ENCODE data around the gene SDK2.

Gene SDK2

GRCh38 chr17:73351764-73352163, 292.5 kb downstream of the SDK2 start:
- H3K27ac ChIP-seq (replicated peaks) = no peak overlapping the region
- DNase-seq (ENCODE audit: low read depth in 1 of 2, low spot score in 1 of 2) = no peak
- no peak for TF ChIP-seq GABPA (IDR thresholded peaks at IDR 0.05; ENCODE audit: low read depth)
- no peak for TF ChIP-seq REST (IDR thresholded peaks at IDR 0.05; ENCODE audit: insufficient replicate concordance, low read depth)
- no peak for TF ChIP-seq SPI1 (IDR thresholded peaks at IDR 0.05; ENCODE audit: borderline replicate concordance, low read depth)
- TF ChIP-seq, protein P1, sequence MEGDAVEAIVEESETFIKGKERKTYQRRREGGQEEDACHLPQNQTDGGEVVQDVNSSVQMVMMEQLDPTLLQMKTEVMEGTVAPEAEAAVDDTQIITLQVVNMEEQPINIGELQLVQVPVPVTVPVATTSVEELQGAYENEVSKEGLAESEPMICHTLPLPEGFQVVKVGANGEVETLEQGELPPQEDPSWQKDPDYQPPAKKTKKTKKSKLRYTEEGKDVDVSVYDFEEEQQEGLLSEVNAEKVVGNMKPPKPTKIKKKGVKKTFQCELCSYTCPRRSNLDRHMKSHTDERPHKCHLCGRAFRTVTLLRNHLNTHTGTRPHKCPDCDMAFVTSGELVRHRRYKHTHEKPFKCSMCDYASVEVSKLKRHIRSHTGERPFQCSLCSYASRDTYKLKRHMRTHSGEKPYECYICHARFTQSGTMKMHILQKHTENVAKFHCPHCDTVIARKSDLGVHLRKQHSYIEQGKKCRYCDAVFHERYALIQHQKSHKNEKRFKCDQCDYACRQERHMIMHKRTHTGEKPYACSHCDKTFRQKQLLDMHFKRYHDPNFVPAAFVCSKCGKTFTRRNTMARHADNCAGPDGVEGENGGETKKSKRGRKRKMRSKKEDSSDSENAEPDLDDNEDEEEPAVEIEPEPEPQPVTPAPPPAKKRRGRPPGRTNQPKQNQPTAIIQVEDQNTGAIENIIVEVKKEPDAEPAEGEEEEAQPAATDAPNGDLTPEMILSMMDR (IDR thresholded peaks at IDR 0.05; ENCODE audit: insufficient read depth, low read length) = no peak
- no peak for TF ChIP-seq POLR2AphosphoS5 (IDR thresholded peaks at IDR 0.05; ENCODE audit: low read depth)
- H3K4me3 ChIP-seq (replicated peaks; ENCODE audit: insufficient read depth, low read length) = no peak overlapping the region
- no peaks in the 10 kb centered on the region for H3K27me3 ChIP-seq (ENCODE audit: insufficient read depth, poor library complexity, severe bottlenecking)

GRCh38 chr17:73350864-73351263, 293.4 kb downstream of the SDK2 start:
- Histone ChIP-seq H3K27ac (replicated peaks) (no peak overlapping the region), H3K4me3 (replicated peaks; ENCODE audit: insufficient read depth, low read length) (no peak overlapping the region), H3K27me3 (ENCODE audit: insufficient read depth, poor library complexity, severe bottlenecking) (no peaks in the 10 kb centered on the region)
- TF ChIP-seq POLR2AphosphoS5 (IDR thresholded peaks at IDR 0.05; ENCODE audit: low read depth) (no peak), REST (IDR thresholded peaks at IDR 0.05; ENCODE audit: insufficient replicate concordance, low read depth) (no peak), SPI1 (IDR thresholded peaks at IDR 0.05; ENCODE audit: borderline replicate concordance, low read depth) (no peak), GABPA (IDR thresholded peaks at IDR 0.05; ENCODE audit: low read depth) (no peak)
- TF ChIP-seq, protein P1 (IDR thresholded peaks at IDR 0.05; ENCODE audit: insufficient read depth, low read length) = no peak
- DNase-seq (ENCODE audit: low read depth in 1 of 2, low spot score in 1 of 2) = no peak

DNA sequence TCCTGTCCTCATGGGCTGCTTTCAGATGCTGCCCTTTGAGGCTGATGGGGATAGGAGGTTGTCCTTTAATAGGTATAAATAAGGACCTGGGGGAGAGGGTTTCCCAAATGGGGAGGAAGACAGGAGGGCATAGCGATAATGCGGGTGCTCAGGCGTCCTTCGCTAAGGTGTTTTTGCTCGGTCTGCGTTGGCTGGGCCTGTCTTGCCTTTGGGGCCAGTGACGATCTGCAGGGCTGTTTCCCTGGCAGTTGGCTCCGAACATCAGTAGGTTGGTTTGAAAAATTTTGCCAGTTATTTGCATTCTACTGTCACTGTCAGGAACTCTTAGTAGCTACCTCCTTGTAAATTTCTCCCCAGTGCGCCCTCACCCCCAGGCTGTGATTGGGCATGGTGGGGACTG, 294.6 kb downstream of the SDK2 start:
- DNase-seq (ENCODE audit: low read depth in 1 of 2, low spot score in 1 of 2) = no peak
- TF ChIP-seq GABPA (IDR thresholded peaks at IDR 0.05; ENCODE audit: low read depth) (no peak), SPI1 (IDR thresholded peaks at IDR 0.05; ENCODE audit: borderline replicate concordance, low read depth) (no peak), REST (IDR thresholded peaks at IDR 0.05; ENCODE audit: insufficient replicate concordance, low read depth) (no peak)
- TF ChIP-seq, protein P1 (IDR thresholded peaks at IDR 0.05; ENCODE audit: insufficient read depth, low read length) = no peak
- H3K27me3 ChIP-seq (ENCODE audit: insufficient read depth, poor library complexity, severe bottlenecking) = no peaks in the 10 kb centered on the region

More for the DNA sequence above, 294.6 kb downstream of the SDK2 start:
- Histone ChIP-seq H3K27ac (replicated peaks) (no peak overlapping the region), H3K4me3 (replicated peaks; ENCODE audit: insufficient read depth, low read length) (no peak overlapping the region)
